ENCODE results near the gene ATRN.

ATRN gene

GRCh38 chr20:3679749-3680700 is 209.2 kb downstream of the ATRN start:
- DNase-seq: no peak

DNA sequence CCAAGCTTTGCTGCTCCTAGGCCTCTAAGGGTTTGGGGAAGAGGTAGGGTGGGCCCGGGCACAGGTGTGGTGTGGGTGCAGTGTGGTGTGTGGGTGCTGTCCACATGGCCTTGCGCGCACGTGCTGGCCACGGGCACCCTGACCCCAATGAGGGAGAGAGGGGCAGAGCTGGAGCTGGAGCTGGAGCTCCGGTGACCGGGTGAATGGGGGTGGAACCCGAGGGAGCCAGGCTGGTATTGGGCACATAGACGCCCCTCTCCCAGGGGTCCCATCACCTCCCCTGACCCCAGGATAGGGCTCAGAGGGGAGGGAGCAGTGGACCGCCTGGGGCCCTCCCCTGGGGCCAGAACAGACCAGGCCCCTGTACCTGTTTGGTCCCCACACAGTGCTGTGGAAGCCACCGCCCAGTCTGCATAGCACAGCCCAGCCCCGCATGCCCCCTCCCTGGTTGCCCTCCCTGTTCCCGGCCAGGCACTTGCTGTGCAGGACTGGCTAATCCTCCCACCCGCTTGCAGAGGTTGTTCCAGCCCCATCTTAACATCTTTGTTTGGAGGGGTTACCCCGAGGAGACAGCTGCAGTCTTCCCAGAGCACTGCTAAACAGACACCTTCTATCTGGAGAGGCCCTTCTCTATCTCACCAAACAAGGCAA is 210.0 kb downstream of the ATRN start:
- no peak for DNase-seq

GRCh38 chr20:3681352-3681930 is 210.6 kb downstream of the ATRN start:
- no peak for DNase-seq

- DNase-seq: no peak
Measured at GRCh38 chr20:3681931-3682781, 211.3 kb downstream of the ATRN start, which contains the start of gene ADAM33. ADAM33 (minus strand) TSS chr20:3682010; CDS start chr20:3682004, 6 bp downstream.

- DNase-seq: no peak
Measured at GRCh38 chr20:3685341-3685740, 214.5 kb downstream of the ATRN start.

DNA sequence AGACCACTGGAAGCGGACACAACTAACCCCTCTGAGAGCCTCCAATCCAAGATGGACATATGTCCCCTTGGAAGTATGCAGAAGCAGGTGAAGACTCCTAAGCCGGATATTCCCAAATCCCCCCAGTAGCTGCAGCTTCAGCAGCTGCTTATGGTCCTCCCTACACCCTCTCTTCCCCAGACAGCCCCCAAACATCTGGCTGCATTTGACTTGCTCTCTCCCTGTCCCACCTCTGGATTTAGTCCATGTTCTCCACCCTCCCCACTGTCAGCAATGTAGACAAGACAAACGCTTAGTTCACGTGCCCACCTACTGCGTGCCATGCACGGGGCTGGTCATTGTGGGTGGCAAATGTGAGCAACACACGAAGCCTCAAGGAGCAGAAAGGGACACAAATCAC is 215.6 kb downstream of the ATRN start:
- no peak for DNase-seq

GRCh38 chr20:3686867-3687321 is 216.1 kb downstream of the ATRN start:
- no peak for DNase-seq

GRCh38 chr20:3687655-3688054 is 216.8 kb downstream of the ATRN start:
- no peak for DNase-seq

DNA sequence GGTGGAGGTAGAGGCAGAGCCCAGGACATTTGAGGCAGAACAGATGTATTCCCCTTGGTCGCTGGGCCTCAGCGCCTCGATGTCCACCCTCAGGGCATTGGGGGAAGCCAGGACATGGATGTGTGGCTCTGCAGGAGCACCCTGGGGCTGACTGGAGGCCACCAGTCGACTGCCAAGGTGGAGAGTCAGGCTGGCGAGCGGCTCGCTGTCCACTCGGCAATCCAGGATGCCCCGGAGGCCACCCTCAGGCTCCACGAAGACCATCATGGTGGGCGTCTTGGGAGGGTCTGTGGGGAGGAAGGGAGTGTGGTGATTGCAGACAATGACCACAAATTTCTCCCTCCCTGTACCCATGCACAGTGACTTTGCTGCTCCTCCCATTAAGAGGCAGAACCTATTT is 219.2 kb downstream of the ATRN start:
- DNase-seq: no peak

- no peak for DNase-seq
Measured at GRCh38 chr20:3690413-3690812, 219.6 kb downstream of the ATRN start.

- no peak for DNase-seq
Measured at GRCh38 chr20:3691306-3691705, 220.5 kb downstream of the ATRN start.

GRCh38 chr20:3691897-3692296 is 221.1 kb downstream of the ATRN start:
- no peak for DNase-seq

DNA sequence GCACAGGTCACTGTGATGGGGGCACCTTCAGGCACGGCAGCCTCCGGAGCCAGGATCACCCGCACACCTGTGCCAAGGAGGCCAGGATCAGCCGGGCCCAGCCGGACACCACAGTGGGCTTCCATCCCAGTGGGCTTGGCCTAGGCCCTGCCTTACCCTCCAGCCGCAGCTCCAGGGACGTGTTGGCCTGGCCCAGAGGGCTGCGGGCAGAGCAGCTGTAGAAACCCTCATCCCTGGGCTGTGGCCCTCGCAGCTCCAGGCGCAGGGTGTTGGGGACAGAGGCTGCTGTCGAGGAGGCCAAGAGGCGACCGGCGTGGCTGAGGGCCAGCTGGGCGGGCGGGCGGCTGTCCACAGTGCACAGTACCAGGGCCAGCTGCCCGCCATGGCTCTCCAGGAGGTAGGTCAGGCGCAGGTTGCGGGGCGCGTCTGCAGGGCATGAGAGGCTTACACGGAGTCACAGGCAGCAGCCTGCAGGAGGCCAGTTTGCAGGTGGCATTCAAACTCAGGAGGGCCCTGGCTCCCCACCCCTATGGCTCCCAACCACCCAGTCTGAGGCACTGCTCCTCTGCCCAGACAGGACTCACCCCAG is 222.0 kb downstream of the ATRN start:
- no peak for DNase-seq

DNA sequence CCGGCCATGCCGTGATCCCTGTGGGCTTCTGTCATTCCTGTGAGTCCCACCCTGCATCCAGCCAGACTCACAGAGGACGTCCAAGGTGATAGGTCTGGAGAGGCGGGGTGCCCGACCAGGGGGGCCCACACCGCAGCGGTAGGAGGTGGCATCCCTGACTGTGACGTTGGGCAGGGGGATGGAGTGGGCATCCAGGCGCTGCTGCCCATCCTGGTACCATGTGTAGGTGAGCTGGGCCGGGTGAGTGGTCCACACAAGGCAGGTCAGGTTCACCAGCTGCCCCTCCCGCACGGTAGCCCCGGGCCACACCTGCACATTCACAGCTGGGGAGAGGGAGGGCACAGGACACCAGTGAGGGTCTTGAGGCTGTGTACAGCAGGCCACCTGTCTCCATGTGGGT is 222.6 kb downstream of the ATRN start:
- DNase-seq: no peak

- no peak for DNase-seq
Measured at GRCh38 chr20:3694864-3695263, 224.0 kb downstream of the ATRN start.

GRCh38 chr20:3696200-3696599 is 225.4 kb downstream of the ATRN start:
- DNase-seq: no peak

DNA sequence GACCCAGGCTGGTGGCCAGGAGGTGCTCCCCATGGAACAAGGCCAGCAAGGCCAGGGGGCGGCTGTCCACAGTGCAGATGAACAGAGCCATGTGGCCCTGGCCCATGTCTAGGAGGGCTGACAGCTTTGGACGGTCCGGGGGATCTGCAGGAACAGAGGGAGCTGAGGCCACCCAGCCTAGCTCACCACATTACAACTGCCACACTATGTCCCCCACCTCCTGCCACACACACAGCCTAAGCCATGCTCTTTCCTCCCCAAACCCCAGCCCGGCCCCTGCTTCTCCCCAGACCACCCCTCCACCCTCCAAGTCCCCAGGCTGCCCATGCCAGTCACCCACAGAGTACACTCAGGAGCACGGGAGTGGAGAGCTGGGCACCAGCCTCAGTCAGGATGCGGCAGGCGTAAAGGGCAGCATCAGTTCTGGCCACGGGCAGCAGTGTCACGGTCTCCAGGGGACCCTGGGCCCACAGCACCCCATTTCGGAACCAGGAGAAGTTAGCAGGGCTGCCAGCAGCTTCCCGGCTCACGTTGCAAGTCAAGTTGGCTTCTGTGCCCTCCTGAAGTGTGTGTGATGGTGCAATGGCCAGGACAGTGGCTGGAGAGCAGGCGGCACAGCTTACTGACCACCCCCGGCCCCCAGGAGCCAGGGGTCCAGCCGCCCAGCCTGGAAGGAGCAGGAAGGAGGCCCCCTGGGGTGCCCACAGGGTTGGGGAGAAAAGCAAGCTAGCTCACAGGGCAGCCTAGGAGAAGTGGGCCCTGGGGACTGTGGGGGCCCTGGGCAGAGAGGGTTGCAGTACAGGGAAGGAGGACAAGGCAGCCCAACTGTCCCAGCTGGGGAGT is 226.1 kb downstream of the ATRN start:
- DNase-seq: no peak

DNA sequence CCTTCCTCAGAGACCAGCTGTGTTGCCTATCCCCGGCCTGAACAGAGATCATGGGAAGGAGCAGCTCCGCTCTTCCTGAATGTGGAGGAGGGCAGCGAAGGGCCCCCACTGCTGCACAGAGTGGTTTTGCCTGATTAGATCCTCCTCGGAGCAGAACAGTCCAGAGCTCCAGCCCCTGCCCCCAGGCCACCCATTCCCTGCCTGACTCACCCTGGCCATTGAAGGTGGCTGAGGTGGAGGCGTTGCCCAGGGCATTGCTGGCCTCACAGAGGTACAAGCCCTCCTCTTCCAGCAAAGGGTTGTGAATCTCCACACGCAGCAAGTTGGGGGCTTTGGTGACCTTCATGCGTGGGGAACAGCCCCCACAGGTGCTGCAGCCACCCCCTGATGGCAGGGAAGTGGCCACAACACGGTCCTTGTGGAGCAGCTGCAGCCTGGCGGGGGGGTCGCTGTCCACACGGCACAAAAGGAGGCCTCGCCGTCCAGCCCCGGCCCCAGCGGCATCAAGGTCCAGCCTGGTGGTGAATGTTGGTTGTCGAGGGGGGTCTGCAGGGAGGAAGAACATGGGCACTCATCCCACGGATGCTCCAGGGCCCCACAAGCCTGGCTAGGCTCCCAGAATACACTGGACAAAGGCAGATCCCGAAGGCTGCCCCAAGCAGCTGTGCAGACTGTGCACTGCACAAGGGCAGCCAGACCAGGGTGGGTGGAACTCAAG is 226.9 kb downstream of the ATRN start:
- no peak for DNase-seq

GRCh38 chr20:3698591-3699001 is 227.8 kb downstream of the ATRN start:
- DNase-seq: no peak

DNA sequence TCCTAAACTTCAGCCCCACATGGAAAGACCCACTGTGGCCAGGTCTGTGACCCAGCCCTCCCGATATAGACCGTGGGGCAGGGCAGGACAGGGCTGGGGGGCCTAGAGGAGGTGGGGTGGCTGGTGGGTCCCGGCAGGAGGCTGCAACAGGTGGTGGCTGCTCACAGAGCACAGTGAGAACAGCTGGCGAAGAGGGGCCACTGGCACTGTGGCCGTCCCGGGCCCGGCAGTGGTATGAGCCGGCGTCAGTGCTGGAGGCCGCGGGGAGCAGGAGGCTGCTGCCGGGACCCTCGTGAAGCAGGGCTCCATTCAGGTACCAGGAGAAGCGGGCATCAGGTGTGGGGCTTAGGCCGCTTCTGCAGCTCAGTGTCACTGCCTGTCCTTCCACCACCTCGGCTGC is 228.2 kb downstream of the ATRN start:
- no peak for DNase-seq
